SH-SY5Y (cell line): ENCODE data around the gene SLC16A7.

Experiments
- GATA2 ChIP-seq: IDR thresholded peaks from 2 replicates; pipeline ENCODE4 v1.6.1; 2011; ENCODE audit warnings: mild to moderate bottlenecking, low read depth, low read length
- GATA3 ChIP-seq: IDR thresholded peaks from 2 replicates; pipeline ENCODE4 v1.6.1; 2011; ENCODE audit warnings: low read depth, mild to moderate bottlenecking, low read length, moderate library complexity

DNA sequence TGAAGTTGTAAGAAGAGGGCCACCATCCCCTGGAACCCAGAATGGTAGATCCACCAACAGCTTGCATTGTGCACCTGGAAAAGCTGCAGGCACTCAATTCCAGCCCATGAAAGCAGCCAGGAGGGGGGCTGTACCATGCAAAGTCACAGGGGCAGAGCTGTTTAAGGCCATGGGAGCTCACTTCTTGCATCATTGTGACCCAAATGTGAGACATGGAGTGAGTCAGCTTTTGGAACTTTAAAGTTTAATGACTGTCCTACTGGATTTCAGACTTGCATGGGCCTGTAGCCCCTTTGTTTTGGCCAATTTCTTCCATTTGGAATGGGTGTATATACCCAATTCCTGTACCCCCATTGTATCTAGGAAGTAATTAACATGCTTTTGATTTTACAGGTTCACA is 50.8 kb downstream of the SLC16A7 start:
- no peak for TF ChIP-seq GATA2
- no peak for TF ChIP-seq GATA3
